ENCODE results near the gene CD2AP. TPM values are rescaled to one million over a fixed set of nuclear protein-coding genes. Genes with fewer than 3 reads are reported as not detected.

Gene CD2AP
- total and polyA plus RNA-seq, 2 of the 8 experiments (the other 6 are each of a cell fraction or from before 2014, with no cell fraction given): 8.6 to 75.6 TPM

GRCh38 chr6:47502920-47503319 lies 25.3 kb downstream of the CD2AP start:
- H4K20me1 ChIP-seq (replicated peaks in 1 of 2; ENCODE audit: control insufficient read depth in 1 of 2, insufficient read depth in 2 of 2, low read length in 2 of 2): peaks cover 4 to 8% of the 10 kb centered on the region in 2 experiments
- H3K14ac ChIP-seq (ENCODE audit: insufficient read length): no peak overlapping the region
- ChIA-PET CTCF (ENCODE audit: partially characterized antibody) (interaction anchor here (0.6 to 1.2 kb wide), 3 partner anchors 10 to 130 kb away, joined by 3 read pairs; no protein-coding TSS in a partner anchor), POLR2A (ENCODE audit: partially characterized antibody) (interaction anchor here (1.8 kb wide), 1 partner anchor 26 kb away, joined by 6 read pairs; the partner anchor contains the start of gene CD2AP)
- H4K91ac ChIP-seq (replicated peaks; ENCODE audit: insufficient read length, low read length): no peak overlapping the region
- no peak for DNase-seq (ENCODE audit: low read depth in 1 of 2, low spot score in 2 of 2)
- no peak overlapping the region for H3K9ac ChIP-seq (replicated peaks in 1 of 4; ENCODE audit: extremely low read depth in 1 of 4, low read depth in 3 of 4, low read length in 3 of 4)
- peaks cover 1% of the 10 kb centered on the region; the same call in 1 of the 2 replicates for H3K23me2 ChIP-seq (ENCODE audit: low read depth, low read length)
- H2BK120ac ChIP-seq (replicated peaks; ENCODE audit: low read depth, low read length): no peak overlapping the region
- H3K23ac ChIP-seq (ENCODE audit: insufficient read length): no peak overlapping the region
- H3K56ac ChIP-seq (replicated peaks; ENCODE audit: insufficient read length, low read depth, low read length): no peak overlapping the region
- no peak overlapping the region for H3K4me2 ChIP-seq (ENCODE audit: insufficient read depth in 1 of 2, low read depth in 2 of 2, low read length in 2 of 2)
- no peak overlapping the region for H2BK20ac ChIP-seq (ENCODE audit: low read length)
- H2AK5ac ChIP-seq (ENCODE audit: low read depth, low read length): no peak overlapping the region
- peaks cover 37 to 81% of the 10 kb centered on the region in 2 experiments for H3K79me2 ChIP-seq (ENCODE audit: control insufficient read depth in 1 of 2, insufficient read depth in 2 of 2, low read length in 2 of 2)
- no peak for FAIRE-seq
- no peak overlapping the region for H2BK12ac ChIP-seq (ENCODE audit: low read depth, low read length)
- H2AFZ ChIP-seq (ENCODE audit: low read length): no peak overlapping the region
- no peak overlapping the region for H3K4me3 ChIP-seq (ENCODE audit: extremely low read depth in 1 of 4, insufficient read depth in 2 of 4, low read depth in 3 of 4, low read length in 4 of 4)
- H3K79me1 ChIP-seq (ENCODE audit: low read depth, low read length): peaks cover 5% of the 10 kb centered on the region
- H4K5ac ChIP-seq (ENCODE audit: insufficient read length, low read depth, low read length): no peak overlapping the region
- no peak overlapping the region for H3K27ac ChIP-seq (ENCODE audit: low read depth, low read length)
- H3K9me3 ChIP-seq (ENCODE audit: insufficient read depth in 2 of 2, low read depth in 1 of 2, low read length in 1 of 2): peaks cover 5 to 7% of the 10 kb centered on the region in 2 experiments; a peak in 2 of 4 replicates
- H2BK5ac ChIP-seq (ENCODE audit: low read depth, low read length): no peak overlapping the region
- no peak overlapping the region for H3K4ac ChIP-seq (replicated peaks; ENCODE audit: insufficient read length, low read depth, low read length)
- 80% methylated on average over 2 of the region's 2 CpGs; no CpG with 5 or more reads in 1 of the 2 experiments for WGBS, 2 experiments (ENCODE audit: extremely low coverage in 1 of 2, insufficient coverage in 1 of 2, insufficient read length in 1 of 2, insufficient replicate concordance in 2 of 2, low coverage in 1 of 2, low lambda C conversion rate in 2 of 2, missing lambda C conversion rate in 1 of 2)
- H4K8ac ChIP-seq (ENCODE audit: extremely low read depth, insufficient read depth, low read length): no peak overlapping the region
- H3K18ac ChIP-seq (ENCODE audit: extremely low read depth, low read length): no peak overlapping the region
- H3K27me3 ChIP-seq (replicated peaks in 1 of 4; ENCODE audit: control insufficient read depth in 3 of 4, extremely low read depth in 1 of 4, insufficient read depth in 3 of 4, low read length in 3 of 4): no peaks in the 10 kb centered on the region
- no peak overlapping the region for H2BK15ac ChIP-seq (ENCODE audit: low read length)
- H3K4me1 ChIP-seq (replicated peaks in 1 of 4; ENCODE audit: control insufficient read depth in 3 of 4, insufficient read depth in 4 of 4, low read length in 3 of 4): peaks cover 0 to 8% (median 4%) of the 10 kb centered on the region in 4 experiments; a peak in 3 of 7 replicates
- peaks cover 0 to 26% (median 11%) of the 10 kb centered on the region in 4 experiments; a peak in 6 of 8 replicates for H3K36me3 ChIP-seq (ENCODE audit: control insufficient read depth in 2 of 4, insufficient read depth in 4 of 4, low read length in 3 of 4)
- TF ChIP-seq CTCF (IDR thresholded peaks at IDR 0.05; ENCODE audit: control extremely low read depth in 1 of 3, insufficient read depth in 1 of 3, low read depth in 1 of 3, low read length in 3 of 3): no peak
- TF ChIP-seq RNF2 (IDR thresholded peaks at IDR 0.05; ENCODE audit: borderline replicate concordance, low read depth, low read length, missing control alignments, poor library complexity, severe bottlenecking): no peak
